Glomerular visceral epithelial cell (primary cell): Measurements from ENCODE around the gene GIMAP8.
"Not testable (repeated sequence)": the region's sequence is repeated elsewhere in the genome, so short reads cannot be mapped to it uniquely, and the experiment has no call there.

ENCODE experiments used
- DNase-seq: peaks from one replicate; pipeline ENCODE4 v3.0.0-alpha.2; 2016; ENCODE audit errors: extremely low spot score

Gene GIMAP8

GRCh38 chr7:150464962-150465361, 14.5 kb downstream of the GIMAP8 start:
- DNase-seq: no peak

GRCh38 chr7:150465414-150465813, 15.0 kb downstream of the GIMAP8 start:
- no peak for DNase-seq

GRCh38 chr7:150466477-150466876, 16.0 kb downstream of the GIMAP8 start:
- DNase-seq: no peak

- DNase-seq: no peak
These were observed 17.8 kb downstream of the GIMAP8 start for GRCh38 chr7:150468241-150468640.

GRCh38 chr7:150471886-150472285, 21.5 kb downstream of the GIMAP8 start:
- no peak for DNase-seq

DNA sequence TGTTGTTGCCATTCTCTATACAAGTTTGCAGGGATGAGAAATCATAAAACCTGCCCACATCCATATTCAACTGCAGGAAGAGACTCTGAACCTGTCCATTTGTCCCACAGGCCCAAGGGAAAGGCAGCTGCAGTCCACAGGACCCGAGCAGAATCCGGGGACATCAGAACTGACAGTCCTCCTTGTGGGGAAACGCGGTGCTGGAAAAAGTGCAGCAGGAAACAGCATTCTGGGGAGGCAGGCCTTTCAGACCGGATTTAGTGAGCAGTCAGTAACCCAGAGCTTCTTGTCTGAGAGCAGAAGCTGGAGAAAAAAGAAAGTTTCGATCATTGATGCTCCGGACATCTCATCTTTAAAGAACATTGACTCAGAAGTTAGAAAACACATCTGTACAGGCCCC, 23.5 kb downstream of the GIMAP8 start:
- no peak for DNase-seq

DNA sequence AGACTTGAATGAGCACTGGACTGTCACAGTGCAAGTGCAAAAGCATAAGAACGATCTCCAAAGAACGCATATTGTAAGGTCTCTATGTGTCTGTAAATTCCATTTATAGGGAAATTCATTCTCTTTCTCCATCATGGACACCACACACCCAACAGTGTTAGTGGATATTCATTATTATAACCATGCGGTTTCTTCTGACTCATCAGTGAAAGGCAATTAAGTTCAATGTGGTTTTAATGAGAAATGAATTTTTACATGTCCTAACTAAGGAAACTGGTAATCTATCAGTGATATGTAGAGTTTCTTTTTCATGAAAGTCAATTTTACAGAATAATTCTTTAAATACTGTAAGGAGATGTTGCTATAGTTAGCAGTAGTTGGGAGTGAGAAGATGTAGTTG, 25.9 kb downstream of the GIMAP8 start:
- no peak for DNase-seq

DNA sequence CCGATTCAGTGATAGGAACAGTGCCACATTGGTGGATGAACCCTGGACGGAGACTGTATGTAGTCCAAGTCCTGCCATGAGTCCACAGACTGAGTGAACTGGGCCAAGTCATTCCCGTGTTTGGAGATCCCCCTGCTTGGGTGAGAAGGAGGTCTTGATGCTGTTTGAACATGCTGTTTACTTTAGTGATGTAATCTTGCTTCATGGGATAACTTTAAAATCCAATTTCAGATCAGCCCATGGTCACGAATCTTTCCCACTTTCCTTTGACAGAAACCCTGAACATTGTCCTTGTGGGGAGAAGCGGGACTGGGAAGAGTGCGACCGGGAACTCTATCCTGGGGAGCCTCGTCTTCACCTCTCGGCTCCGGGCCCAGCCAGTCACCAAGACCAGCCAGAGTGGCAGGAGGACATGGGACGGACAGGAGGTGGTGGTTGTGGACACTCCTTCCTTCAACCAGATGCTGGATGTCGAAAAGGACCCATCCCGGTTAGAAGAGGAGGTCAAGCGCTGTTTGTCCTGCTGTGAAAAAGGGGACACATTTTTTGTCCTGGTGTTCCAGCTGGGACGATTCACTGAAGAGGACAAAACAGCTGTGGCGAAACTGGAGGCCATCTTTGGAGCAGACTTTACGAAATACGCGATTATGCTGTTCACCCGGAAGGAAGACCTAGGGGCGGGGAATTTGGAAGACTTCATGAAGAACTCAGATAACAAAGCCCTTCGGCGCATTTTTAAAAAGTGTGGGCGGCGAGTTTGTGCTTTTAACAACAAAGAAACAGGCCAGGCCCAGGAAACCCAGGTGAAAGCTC, 26.6 kb downstream of the GIMAP8 start:
- no peak for DNase-seq

GRCh38 chr7:150479023-150479716, 28.7 kb downstream of the GIMAP8 start:
- DNase-seq: no peak

GRCh38 chr7:150481186-150481920, 30.9 kb downstream of the GIMAP8 start:
- no peak for DNase-seq

- DNase-seq: no peak
These were observed 31.5 kb downstream of the GIMAP8 start for GRCh38 chr7:150481922-150482321.

DNA sequence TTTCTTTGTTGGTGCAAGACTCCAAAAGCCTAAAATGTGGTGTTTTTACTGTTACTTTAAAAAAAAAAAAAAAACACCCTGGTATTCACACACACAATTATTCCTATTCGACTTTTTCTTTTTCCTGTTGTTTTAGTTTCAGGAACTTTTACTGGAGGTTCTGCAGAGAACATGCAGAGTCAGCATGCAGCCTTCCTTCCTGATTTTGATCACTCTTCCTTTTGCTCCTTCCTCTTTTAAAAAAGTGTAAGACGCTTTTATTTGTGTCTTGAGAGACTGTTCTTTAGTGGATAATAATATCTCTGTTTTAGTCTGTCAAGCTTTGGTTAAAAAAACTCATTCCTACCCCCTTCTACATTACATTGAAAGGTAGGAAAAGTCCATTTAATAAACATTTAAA, 33.1 kb downstream of the GIMAP8 start:
- DNase-seq: not testable (repeated sequence)

GRCh38 chr7:150484071-150484470, 33.6 kb downstream of the GIMAP8 start:
- not testable (repeated sequence) for DNase-seq

- DNase-seq: no peak
These were observed 37.2 kb downstream of the GIMAP8 start for GRCh38 chr7:150487625-150488024.

DNA sequence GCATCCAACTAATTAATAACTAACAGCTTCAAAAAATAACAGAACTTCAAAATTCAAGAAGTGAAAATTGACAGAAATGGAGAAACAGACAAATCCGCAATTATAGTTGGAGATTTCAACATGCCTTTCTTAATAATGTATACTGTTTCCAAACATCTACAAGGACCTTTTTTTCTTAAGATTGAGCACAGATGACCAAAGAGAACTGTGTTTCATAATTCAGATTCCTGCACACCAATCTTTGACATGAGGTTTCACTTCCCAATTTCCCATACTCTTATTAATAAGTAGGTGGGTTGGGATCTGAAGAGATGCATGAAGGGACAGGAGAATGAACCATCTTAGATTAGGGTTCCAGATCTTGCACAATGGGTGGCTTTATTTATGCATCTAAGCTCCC, 39.4 kb downstream of the GIMAP8 start:
- DNase-seq: no peak

- not testable (repeated sequence) for DNase-seq
These were observed 43.0 kb downstream of the GIMAP8 start for GRCh38 chr7:150493442-150493841.

DNA sequence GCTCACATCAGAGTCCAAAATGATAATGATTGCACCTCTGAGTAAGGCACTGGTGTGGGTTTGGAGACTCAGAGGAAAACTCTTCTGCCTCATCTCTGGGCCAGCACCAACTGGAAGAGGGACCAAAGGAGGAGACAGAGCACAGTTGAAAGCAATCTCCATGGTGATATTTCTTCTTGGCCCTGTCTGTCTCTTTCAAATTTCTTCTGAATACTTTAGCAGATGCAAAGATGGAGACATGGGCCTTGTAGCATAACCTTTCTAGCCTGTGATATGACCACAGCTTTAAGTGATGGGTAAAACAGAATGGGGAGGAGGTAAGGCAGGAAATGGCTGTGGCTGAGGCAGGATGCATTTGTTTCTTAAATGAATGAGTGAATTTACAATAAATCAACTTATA, 52.1 kb downstream of the GIMAP8 start:
- no peak for DNase-seq

GRCh38 chr7:150503155-150503554, 52.7 kb downstream of the GIMAP8 start:
- DNase-seq: no peak

- no peak for DNase-seq
These were observed 53.2 kb downstream of the GIMAP8 start for GRCh38 chr7:150503581-150503980.

GRCh38 chr7:150507947-150508602, 57.6 kb downstream of the GIMAP8 start:
- DNase-seq: no peak

DNA sequence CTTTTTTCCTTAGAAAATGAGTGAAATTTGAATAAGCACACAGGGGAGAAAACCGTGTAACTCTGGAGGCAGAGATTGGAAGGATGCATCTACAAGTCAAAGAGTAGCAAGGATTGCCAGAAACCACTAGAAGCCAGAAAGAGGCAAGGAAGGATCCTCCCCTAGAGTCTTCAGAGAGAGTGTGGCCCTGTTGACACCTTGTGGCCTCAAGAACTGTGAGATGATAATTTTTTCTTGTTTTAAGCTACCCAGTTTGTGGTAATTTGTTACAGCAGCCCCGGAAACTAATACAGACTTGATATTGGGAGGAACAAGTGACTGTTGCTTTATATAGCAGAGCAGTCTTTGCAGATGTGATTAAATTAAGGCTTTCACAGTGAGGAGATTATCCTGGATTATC, 60.6 kb downstream of the GIMAP8 start:
- DNase-seq: no peak

GRCh38 chr7:150513758-150514157, 63.3 kb downstream of the GIMAP8 start:
- DNase-seq: no peak
